Measurements from ENCODE around the gene KLF9. TPM values are rescaled to one million over a fixed set of nuclear protein-coding genes. Genes with fewer than 3 reads are reported as not detected.

The KLF9 gene
- total RNA-seq, 1 experiment from 2014 or later, result 1.0 TPM

DNA sequence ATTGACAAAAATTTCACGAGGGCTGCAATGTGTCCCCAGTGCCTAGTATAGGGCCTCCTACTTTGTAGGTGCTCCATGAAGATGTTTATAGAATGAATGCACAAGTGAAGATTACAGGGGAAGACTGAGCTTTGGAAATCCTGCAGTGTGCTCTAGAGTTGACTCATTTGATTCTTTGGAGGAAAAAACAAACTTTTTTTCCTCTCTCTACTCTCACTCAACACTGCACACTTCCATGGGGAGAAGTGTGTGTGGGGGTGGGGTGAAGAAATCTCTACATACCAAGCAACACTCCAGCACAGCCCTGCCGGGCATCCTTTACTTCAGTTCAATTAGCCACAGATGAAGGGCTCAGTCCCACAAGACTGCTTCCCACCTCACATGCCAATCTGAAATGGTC is 49.4 kb upstream of the KLF9 start (continued):
- TF ChIP-seq, protein P1, sequence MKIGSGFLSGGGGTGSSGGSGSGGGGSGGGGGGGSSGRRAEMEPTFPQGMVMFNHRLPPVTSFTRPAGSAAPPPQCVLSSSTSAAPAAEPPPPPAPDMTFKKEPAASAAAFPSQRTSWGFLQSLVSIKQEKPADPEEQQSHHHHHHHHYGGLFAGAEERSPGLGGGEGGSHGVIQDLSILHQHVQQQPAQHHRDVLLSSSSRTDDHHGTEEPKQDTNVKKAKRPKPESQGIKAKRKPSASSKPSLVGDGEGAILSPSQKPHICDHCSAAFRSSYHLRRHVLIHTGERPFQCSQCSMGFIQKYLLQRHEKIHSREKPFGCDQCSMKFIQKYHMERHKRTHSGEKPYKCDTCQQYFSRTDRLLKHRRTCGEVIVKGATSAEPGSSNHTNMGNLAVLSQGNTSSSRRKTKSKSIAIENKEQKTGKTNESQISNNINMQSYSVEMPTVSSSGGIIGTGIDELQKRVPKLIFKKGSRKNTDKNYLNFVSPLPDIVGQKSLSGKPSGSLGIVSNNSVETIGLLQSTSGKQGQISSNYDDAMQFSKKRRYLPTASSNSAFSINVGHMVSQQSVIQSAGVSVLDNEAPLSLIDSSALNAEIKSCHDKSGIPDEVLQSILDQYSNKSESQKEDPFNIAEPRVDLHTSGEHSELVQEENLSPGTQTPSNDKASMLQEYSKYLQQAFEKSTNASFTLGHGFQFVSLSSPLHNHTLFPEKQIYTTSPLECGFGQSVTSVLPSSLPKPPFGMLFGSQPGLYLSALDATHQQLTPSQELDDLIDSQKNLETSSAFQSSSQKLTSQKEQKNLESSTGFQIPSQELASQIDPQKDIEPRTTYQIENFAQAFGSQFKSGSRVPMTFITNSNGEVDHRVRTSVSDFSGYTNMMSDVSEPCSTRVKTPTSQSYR (CRISPR knock-in tag; IDR thresholded peaks at IDR 0.05), result no peak
- TF ChIP-seq, protein P2, sequence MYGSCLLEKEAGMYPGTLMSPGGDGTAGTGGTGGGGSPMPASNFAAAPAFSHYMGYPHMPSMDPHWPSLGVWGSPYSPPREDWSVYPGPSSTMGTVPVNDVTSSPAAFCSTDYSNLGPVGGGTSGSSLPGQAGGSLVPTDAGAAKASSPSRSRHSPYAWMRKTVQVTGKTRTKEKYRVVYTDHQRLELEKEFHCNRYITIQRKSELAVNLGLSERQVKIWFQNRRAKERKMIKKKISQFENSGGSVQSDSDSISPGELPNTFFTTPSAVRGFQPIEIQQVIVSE (CRISPR knock-in tag; IDR thresholded peaks at IDR 0.05; ENCODE audit: borderline replicate concordance), result no peak
- TF ChIP-seq, protein P3, sequence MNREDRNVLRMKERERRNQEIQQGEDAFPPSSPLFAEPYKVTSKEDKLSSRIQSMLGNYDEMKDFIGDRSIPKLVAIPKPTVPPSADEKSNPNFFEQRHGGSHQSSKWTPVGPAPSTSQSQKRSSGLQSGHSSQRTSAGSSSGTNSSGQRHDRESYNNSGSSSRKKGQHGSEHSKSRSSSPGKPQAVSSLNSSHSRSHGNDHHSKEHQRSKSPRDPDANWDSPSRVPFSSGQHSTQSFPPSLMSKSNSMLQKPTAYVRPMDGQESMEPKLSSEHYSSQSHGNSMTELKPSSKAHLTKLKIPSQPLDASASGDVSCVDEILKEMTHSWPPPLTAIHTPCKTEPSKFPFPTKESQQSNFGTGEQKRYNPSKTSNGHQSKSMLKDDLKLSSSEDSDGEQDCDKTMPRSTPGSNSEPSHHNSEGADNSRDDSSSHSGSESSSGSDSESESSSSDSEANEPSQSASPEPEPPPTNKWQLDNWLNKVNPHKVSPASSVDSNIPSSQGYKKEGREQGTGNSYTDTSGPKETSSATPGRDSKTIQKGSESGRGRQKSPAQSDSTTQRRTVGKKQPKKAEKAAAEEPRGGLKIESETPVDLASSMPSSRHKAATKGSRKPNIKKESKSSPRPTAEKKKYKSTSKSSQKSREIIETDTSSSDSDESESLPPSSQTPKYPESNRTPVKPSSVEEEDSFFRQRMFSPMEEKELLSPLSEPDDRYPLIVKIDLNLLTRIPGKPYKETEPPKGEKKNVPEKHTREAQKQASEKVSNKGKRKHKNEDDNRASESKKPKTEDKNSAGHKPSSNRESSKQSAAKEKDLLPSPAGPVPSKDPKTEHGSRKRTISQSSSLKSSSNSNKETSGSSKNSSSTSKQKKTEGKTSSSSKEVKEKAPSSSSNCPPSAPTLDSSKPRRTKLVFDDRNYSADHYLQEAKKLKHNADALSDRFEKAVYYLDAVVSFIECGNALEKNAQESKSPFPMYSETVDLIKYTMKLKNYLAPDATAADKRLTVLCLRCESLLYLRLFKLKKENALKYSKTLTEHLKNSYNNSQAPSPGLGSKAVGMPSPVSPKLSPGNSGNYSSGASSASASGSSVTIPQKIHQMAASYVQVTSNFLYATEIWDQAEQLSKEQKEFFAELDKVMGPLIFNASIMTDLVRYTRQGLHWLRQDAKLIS (CRISPR knock-in tag; IDR thresholded peaks at IDR 0.05; ENCODE audit: borderline replicate concordance), result no peak
- TF ChIP-seq FOXK1 (CRISPR knock-in tag; IDR thresholded peaks at IDR 0.05), result no peak
- TF ChIP-seq ZBTB21 (CRISPR knock-in tag; IDR thresholded peaks at IDR 0.05; ENCODE audit: borderline replicate concordance), result no peak
- TF ChIP-seq, protein P4, sequence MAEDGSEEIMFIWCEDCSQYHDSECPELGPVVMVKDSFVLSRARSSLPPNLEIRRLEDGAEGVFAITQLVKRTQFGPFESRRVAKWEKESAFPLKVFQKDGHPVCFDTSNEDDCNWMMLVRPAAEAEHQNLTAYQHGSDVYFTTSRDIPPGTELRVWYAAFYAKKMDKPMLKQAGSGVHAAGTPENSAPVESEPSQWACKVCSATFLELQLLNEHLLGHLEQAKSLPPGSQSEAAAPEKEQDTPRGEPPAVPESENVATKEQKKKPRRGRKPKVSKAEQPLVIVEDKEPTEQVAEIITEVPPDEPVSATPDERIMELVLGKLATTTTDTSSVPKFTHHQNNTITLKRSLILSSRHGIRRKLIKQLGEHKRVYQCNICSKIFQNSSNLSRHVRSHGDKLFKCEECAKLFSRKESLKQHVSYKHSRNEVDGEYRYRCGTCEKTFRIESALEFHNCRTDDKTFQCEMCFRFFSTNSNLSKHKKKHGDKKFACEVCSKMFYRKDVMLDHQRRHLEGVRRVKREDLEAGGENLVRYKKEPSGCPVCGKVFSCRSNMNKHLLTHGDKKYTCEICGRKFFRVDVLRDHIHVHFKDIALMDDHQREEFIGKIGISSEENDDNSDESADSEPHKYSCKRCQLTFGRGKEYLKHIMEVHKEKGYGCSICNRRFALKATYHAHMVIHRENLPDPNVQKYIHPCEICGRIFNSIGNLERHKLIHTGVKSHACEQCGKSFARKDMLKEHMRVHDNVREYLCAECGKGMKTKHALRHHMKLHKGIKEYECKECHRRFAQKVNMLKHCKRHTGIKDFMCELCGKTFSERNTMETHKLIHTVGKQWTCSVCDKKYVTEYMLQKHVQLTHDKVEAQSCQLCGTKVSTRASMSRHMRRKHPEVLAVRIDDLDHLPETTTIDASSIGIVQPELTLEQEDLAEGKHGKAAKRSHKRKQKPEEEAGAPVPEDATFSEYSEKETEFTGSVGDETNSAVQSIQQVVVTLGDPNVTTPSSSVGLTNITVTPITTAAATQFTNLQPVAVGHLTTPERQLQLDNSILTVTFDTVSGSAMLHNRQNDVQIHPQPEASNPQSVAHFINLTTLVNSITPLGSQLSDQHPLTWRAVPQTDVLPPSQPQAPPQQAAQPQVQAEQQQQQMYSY (CRISPR knock-in tag; IDR thresholded peaks at IDR 0.05), result no peak

DNA sequence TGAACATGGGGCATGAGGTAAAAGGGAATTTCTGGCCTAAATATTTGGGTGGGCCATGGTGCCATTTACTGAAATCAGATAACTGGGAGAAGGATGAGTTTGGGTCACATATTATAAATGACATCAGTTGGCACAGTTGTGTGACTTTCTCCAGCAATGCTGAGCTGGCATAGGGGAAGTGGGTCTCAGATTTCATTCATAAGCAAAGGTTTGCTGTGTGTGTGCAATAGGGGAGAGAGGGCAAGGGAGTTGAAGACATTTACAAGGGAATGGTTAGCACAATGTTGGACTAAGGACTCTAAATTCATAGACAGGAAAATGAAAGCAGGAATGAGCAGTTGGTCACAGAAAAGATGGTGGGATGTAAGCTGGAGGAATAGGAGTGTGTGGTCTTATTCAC is 47.8 kb upstream of the KLF9 start:
- Mint-ChIP-seq H3K4me3 (no peak overlapping the region), H3K4me1 (peaks cover 9% of the 10 kb centered on the region), H3K27me3 (ENCODE audit: low read depth) (no peaks in the 10 kb centered on the region), H3K36me3 (no peaks in the 10 kb centered on the region), H3K27ac (no peak overlapping the region), H3K9me3 (no peaks in the 10 kb centered on the region)
- ChIA-PET CTCF (no interaction called here), POLR2A (no interaction called here)
- TF ChIP-seq, protein P5, sequence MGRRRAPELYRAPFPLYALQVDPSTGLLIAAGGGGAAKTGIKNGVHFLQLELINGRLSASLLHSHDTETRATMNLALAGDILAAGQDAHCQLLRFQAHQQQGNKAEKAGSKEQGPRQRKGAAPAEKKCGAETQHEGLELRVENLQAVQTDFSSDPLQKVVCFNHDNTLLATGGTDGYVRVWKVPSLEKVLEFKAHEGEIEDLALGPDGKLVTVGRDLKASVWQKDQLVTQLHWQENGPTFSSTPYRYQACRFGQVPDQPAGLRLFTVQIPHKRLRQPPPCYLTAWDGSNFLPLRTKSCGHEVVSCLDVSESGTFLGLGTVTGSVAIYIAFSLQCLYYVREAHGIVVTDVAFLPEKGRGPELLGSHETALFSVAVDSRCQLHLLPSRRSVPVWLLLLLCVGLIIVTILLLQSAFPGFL (CRISPR knock-in tag; IDR thresholded peaks at IDR 0.05; ENCODE audit: borderline replicate concordance), result no peak
- TF ChIP-seq MYBL2 (CRISPR knock-in tag; IDR thresholded peaks at IDR 0.05), result no peak
- TF ChIP-seq KAT7 (CRISPR knock-in tag; IDR thresholded peaks at IDR 0.05; ENCODE audit: borderline replicate concordance), result no peak
- TF ChIP-seq GTF2I (CRISPR knock-in tag; conservative IDR thresholded peaks at IDR 0.05), result no peak
- ATAC-seq (no peak), DNase-seq (ENCODE audit: low spot score) (no peak)

DNA sequence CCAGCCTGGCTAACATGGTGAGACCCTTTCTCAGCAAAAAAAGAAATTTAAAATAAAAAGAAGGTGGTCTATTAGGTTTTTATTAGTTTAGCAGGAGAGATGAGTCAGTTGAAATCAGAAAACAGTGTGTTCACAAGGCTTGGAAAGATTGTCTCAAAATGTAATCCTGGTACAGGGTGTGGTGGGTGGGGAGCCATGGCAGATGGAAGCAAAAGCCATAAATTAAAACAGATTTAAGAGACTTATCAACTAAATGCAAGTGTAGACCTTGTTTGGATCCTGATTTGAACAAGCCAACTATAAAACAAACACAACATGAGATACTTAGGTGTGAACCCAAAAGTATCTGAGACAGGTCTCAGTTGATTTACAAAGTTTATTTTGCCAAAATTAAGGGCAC is 42.8 kb upstream of the KLF9 start:
- no peaks in the 10 kb centered on the region for H3K9me3 Mint-ChIP-seq
- H3K4me1 Mint-ChIP-seq, result peaks cover 4% of the 10 kb centered on the region; the same call in 1 of the 2 replicates
- H3K27ac Mint-ChIP-seq, result no peak overlapping the region
- ChIA-PET POLR2A (no interaction called here), CTCF (interaction anchor here (0.5 to 0.6 kb wide), 2 partner anchors 14 to 53 kb away, joined by 3 to 7 read pairs; no protein-coding TSS in a partner anchor)
- H3K27me3 Mint-ChIP-seq (ENCODE audit: low read depth), result no peaks in the 10 kb centered on the region
- H3K4me3 Mint-ChIP-seq, result no peak overlapping the region
- no peak for DNase-seq (ENCODE audit: low spot score)
- no peak for ATAC-seq
- no peaks in the 10 kb centered on the region for H3K36me3 Mint-ChIP-seq
- TF ChIP-seq ZNF263 (CRISPR knock-in tag; IDR thresholded peaks at IDR 0.05; ENCODE audit: low read depth), result no peak
- no peak for TF ChIP-seq ZBTB21 (CRISPR knock-in tag; IDR thresholded peaks at IDR 0.05; ENCODE audit: borderline replicate concordance)
- TF ChIP-seq TP53 (CRISPR knock-in tag; IDR thresholded peaks at IDR 0.05), result no peak
- TF ChIP-seq, protein P1 (CRISPR knock-in tag; IDR thresholded peaks at IDR 0.05), result no peak
- TF ChIP-seq, protein P6, sequence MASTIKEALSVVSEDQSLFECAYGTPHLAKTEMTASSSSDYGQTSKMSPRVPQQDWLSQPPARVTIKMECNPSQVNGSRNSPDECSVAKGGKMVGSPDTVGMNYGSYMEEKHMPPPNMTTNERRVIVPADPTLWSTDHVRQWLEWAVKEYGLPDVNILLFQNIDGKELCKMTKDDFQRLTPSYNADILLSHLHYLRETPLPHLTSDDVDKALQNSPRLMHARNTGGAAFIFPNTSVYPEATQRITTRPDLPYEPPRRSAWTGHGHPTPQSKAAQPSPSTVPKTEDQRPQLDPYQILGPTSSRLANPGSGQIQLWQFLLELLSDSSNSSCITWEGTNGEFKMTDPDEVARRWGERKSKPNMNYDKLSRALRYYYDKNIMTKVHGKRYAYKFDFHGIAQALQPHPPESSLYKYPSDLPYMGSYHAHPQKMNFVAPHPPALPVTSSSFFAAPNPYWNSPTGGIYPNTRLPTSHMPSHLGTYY (CRISPR knock-in tag; IDR thresholded peaks at IDR 0.05), result no peak
- no peak for TF ChIP-seq JAZF1 (CRISPR knock-in tag; IDR thresholded peaks at IDR 0.05)
- no peak for TF ChIP-seq ATF1 (CRISPR knock-in tag; IDR thresholded peaks at IDR 0.05)

Measured in WTC11 (cell line).